Right renal cortex interstitium (tissue), 3 donors: Measurements from ENCODE around the gene LINGO3. TPM values are rescaled to one million over a fixed set of nuclear protein-coding genes. Genes with fewer than 3 reads are reported as not detected.

Source experiments
- DNase-seq, 3 donors: peaks; one replicate each; pipeline ENCODE4 v3.0.0-alpha.2; 2013; ENCODE audit warnings: low read depth in 3 of 3, low spot score in 2 of 3
- polyA plus RNA-seq, 3 donors: library from polyadenylated mRNA; unstranded; fragments of 120-200 nt; gene quantifications; one replicate each; pipeline ENCODE4 v1.2.1, GENCODE V29; 2013; ENCODE audit not compliant: insufficient read length in 3 of 3

The LINGO3 gene
- polyA plus RNA-seq, 3 donors: 0.06 TPM; not detected in 2

GRCh38 chr19:2269244-2270156 is 38.5 kb downstream of the LINGO3 start:
- DNase-seq: peak; percentile 78 to 91 (median 90)

GRCh38 chr19:2268861-2269243 is 39.1 kb downstream of the LINGO3 start:
- no peak for DNase-seq

- DNase-seq: no peak
Measured at GRCh38 chr19:2268480-2268830, 39.5 kb downstream of the LINGO3 start.

- DNase-seq: no peak
Measured at GRCh38 chr19:2266183-2266993, 41.6 kb downstream of the LINGO3 start.

GRCh38 chr19:2261438-2262172 is 46.3 kb downstream of the LINGO3 start:
- no peak for DNase-seq

GRCh38 chr19:2260341-2260805 is 47.6 kb downstream of the LINGO3 start:
- no peak for DNase-seq

GRCh38 chr19:2259336-2259735 is 48.6 kb downstream of the LINGO3 start:
- DNase-seq: no peak

Other genes starting within 250 kb of the LINGO3 start
- gene MOB3A, start 211.8 kb downstream of the LINGO3 start, polyA plus RNA-seq: 10 to 100 TPM; 19.5 to 21.8 (median 19.9) TPM
- 1 to 10 TPM; 3.6 to 6.1 (median 5.7) TPM for gene IZUMO4, start 211.2 kb downstream of the LINGO3 start, polyA plus RNA-seq
- 100 to 1,000 TPM in 1 of 3 donors, 10 to 100 TPM in 2; 92.8 to 106 (median 98.8) TPM for gene AP3D1, start 156.6 kb downstream of the LINGO3 start, polyA plus RNA-seq
- gene DOT1L, start 144.2 kb downstream of the LINGO3 start, polyA plus RNA-seq: 10 to 100 TPM; 20.5 to 23.9 (median 20.9) TPM
- gene PLEKHJ1, start 71.8 kb downstream of the LINGO3 start, polyA plus RNA-seq: 10 to 100 TPM; 54.3 to 65.0 (median 58.7) TPM
- 10 to 100 TPM; 48.8 to 58.2 (median 54.6) TPM for gene SF3A2, start 71.3 kb downstream of the LINGO3 start, polyA plus RNA-seq
- 1 to 10 TPM; 1.1 to 1.2 (median 1.1) TPM for gene AMH, start 58.8 kb downstream of the LINGO3 start, polyA plus RNA-seq
- under 1 TPM; 0.35 to 0.47 (median 0.45) TPM for gene JSRP1, start 51.7 kb downstream of the LINGO3 start, polyA plus RNA-seq
- gene PEAK3, start 26.0 kb downstream of the LINGO3 start, polyA plus RNA-seq: under 1 TPM; 0.04 to 0.08 (median 0.04) TPM
- 10 to 100 TPM; 74.8 to 92.3 (median 86.9) TPM for gene LSM7, start 20.4 kb upstream of the LINGO3 start, polyA plus RNA-seq
- gene SPPL2B, start 20.5 kb upstream of the LINGO3 start, polyA plus RNA-seq: 10 to 100 TPM; 44.3 to 52.4 (median 44.8) TPM
- gene TMPRSS9, start 52.1 kb upstream of the LINGO3 start, polyA plus RNA-seq: under 1 TPM; 0.21 to 0.27 (median 0.25) TPM
- gene TIMM13, start 119.4 kb upstream of the LINGO3 start, polyA plus RNA-seq: 10 to 100 TPM; 55.2 to 73.1 (median 56.7) TPM
- gene LMNB2, start 148.8 kb upstream of the LINGO3 start, polyA plus RNA-seq: 10 to 100 TPM; 53.7 to 59.7 (median 58.7) TPM
- gene GADD45B, start 168.0 kb upstream of the LINGO3 start, polyA plus RNA-seq: 10 to 100 TPM; 10.4 to 13.0 (median 12.2) TPM